ENCODE data around the gene CCDC107.

DNA sequence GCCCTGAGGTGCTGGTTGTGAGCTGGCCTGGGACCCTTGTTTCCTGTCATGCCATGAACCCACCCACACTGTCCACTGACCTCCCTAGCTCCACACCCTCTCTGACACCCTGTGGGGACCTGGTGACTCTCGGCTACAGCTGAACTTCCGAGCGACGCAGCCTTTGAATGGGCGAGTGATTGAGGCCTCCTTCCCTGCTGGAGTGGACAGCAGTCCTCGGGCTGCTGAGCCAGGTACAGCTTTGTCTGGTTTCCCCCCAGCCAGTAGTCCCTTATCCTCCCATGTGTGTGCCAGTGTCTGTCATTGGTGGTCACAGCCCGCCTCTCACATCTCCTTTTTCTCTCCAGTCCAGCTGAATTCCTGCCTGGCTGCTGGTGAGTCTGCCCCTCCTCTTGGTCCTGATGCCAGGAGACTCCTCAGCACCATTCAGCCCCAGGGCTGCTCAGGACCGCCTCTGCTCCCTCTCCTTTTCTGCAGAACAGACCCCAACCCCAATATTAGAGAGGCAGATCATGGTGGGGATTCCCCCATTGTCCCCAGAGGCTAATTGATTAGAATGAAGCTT is 21.8 kb downstream of the CCDC107 start:
- TF ChIP-seq, protein P1, sequence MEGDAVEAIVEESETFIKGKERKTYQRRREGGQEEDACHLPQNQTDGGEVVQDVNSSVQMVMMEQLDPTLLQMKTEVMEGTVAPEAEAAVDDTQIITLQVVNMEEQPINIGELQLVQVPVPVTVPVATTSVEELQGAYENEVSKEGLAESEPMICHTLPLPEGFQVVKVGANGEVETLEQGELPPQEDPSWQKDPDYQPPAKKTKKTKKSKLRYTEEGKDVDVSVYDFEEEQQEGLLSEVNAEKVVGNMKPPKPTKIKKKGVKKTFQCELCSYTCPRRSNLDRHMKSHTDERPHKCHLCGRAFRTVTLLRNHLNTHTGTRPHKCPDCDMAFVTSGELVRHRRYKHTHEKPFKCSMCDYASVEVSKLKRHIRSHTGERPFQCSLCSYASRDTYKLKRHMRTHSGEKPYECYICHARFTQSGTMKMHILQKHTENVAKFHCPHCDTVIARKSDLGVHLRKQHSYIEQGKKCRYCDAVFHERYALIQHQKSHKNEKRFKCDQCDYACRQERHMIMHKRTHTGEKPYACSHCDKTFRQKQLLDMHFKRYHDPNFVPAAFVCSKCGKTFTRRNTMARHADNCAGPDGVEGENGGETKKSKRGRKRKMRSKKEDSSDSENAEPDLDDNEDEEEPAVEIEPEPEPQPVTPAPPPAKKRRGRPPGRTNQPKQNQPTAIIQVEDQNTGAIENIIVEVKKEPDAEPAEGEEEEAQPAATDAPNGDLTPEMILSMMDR (IDR thresholded peaks at IDR 0.05), result no peak
- TF ChIP-seq, protein P2, sequence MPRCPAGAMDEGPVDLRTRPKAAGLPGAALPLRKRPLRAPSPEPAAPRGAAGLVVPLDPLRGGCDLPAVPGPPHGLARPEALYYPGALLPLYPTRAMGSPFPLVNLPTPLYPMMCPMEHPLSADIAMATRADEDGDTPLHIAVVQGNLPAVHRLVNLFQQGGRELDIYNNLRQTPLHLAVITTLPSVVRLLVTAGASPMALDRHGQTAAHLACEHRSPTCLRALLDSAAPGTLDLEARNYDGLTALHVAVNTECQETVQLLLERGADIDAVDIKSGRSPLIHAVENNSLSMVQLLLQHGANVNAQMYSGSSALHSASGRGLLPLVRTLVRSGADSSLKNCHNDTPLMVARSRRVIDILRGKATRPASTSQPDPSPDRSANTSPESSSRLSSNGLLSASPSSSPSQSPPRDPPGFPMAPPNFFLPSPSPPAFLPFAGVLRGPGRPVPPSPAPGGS (IDR thresholded peaks at IDR 0.05), result no peak
- TF ChIP-seq RFX5 (IDR thresholded peaks at IDR 0.05) (no peak), POLR2A (IDR thresholded peaks at IDR 0.05; ENCODE audit: low read length) (no peak), KDM1A (IDR thresholded peaks at IDR 0.05; ENCODE audit: low read depth) (no peak), MYC (IDR thresholded peaks at IDR 0.05; ENCODE audit: borderline replicate concordance, low read length) (no peak)
- TF ChIP-seq, protein P3, sequence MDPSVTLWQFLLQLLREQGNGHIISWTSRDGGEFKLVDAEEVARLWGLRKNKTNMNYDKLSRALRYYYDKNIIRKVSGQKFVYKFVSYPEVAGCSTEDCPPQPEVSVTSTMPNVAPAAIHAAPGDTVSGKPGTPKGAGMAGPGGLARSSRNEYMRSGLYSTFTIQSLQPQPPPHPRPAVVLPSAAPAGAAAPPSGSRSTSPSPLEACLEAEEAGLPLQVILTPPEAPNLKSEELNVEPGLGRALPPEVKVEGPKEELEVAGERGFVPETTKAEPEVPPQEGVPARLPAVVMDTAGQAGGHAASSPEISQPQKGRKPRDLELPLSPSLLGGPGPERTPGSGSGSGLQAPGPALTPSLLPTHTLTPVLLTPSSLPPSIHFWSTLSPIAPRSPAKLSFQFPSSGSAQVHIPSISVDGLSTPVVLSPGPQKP (IDR thresholded peaks at IDR 0.05; ENCODE audit: low read depth, low read length), result no peak

Measured in A549 (cell line).